Measurements from ENCODE around the gene ZBED4. TPM values are rescaled to one million over a fixed set of nuclear protein-coding genes. Genes with fewer than 3 reads are reported as not detected.

ZBED4 gene
- total RNA-seq, 1 experiment from 2014 or later: 21.6 TPM

GRCh38 chr22:49889071-49889470 is 35.4 kb downstream of the ZBED4 start:
- Histone ChIP-seq H3K4me3 (replicated peaks in 1 of 2; ENCODE audit: low read depth in 1 of 2, low read length in 2 of 2) (no peak overlapping the region), H3K27me3 (ENCODE audit: insufficient read depth, low read length) (no peaks in the 10 kb centered on the region), H3K4me1 (ENCODE audit: control insufficient read depth in 1 of 2, insufficient read depth in 2 of 2, low read length in 2 of 2) (no peaks in the 10 kb centered on the region), H3K36me3 (ENCODE audit: control insufficient read depth in 1 of 2, insufficient read depth in 2 of 2, low read length in 2 of 2) (peaks cover 18 to 59% of the 10 kb centered on the region in 2 experiments), H4K20me1 (ENCODE audit: insufficient read depth) (no peaks in the 10 kb centered on the region), H3K9me3 (ENCODE audit: control insufficient read depth in 1 of 2, insufficient read depth in 1 of 2, low read depth in 1 of 2, low read length in 2 of 2) (peaks cover 0 to 12% of the 10 kb centered on the region in 2 experiments; a peak in 3 of 4 replicates), H3K9me2 (ENCODE audit: insufficient read depth) (no peaks in the 10 kb centered on the region), H2AFZ (ENCODE audit: low read depth, low read length, poor library complexity, severe bottlenecking) (no peak overlapping the region), H3K27ac (ENCODE audit: low read depth, low read length) (no peak overlapping the region), H3K79me2 (ENCODE audit: insufficient read depth, low read length) (peaks cover 31% of the 10 kb centered on the region), H3K9ac (ENCODE audit: low read length) (no peak overlapping the region), H3K4me2 (ENCODE audit: low read length) (no peak overlapping the region)
- DNase-seq (ENCODE audit: low read depth, low spot score): no peak
- no peak for ATAC-seq
- ChIA-PET RAD21 (ENCODE audit: low non-redundant PET in 1 of 2, low total read pairs in 2 of 2, uncharacterized antibody in 2 of 2, unreplicated experiment in 2 of 2) (no interaction called here), POLR2A (no interaction called here), CTCF (no interaction called here)
- TF ChIP-seq YY1 (IDR thresholded peaks at IDR 0.05; ENCODE audit: extremely low read depth, insufficient replicate concordance, low read depth, low read length) (no peak), CEBPB (IDR thresholded peaks at IDR 0.05; ENCODE audit: low read depth) (no peak), JUND (IDR thresholded peaks at IDR 0.05) (no peak), TCF7L2 (IDR thresholded peaks at IDR 0.05; ENCODE audit: borderline replicate concordance, extremely low read depth, insufficient read depth, insufficient read length) (no peak), CBX3 (IDR thresholded peaks at IDR 0.05; ENCODE audit: low read depth) (no peak), ZFX (IDR thresholded peaks at IDR 0.05) (no peak), POLR2AphosphoS5 (IDR thresholded peaks at IDR 0.05; ENCODE audit: low read depth, low read length) (no peak), SP1 (IDR thresholded peaks at IDR 0.05; ENCODE audit: low read depth) (no peak), SIN3A (IDR thresholded peaks at IDR 0.05; ENCODE audit: low read depth) (no peak), ATF3 (IDR thresholded peaks at IDR 0.05) (no peak), EZH2 (IDR thresholded peaks at IDR 0.05) (no peak), ZNF274 (IDR thresholded peaks at IDR 0.05; ENCODE audit: low read depth, low read length) (no peak), REST (IDR thresholded peaks at IDR 0.05; ENCODE audit: low read depth) (no peak), EGR1 (IDR thresholded peaks at IDR 0.05; ENCODE audit: low read depth) (no peak), SRF (IDR thresholded peaks at IDR 0.05; ENCODE audit: low read depth) (no peak), CTCF (IDR thresholded peaks at IDR 0.05 in 2 of 3, conservative IDR thresholded peaks at IDR 0.05 in 1 of 3; ENCODE audit: borderline replicate concordance in 1 of 3, insufficient read depth in 1 of 3, low read depth in 2 of 3, low read length in 2 of 3) (no peak)
- no TSS peak for BruUV-seq (replicated peaks)
- intact Hi-C loops (cut with micrococcal nuclease): no loop called here
